ENCODE data around the gene MT1E. TPM values are rescaled to one million over a fixed set of nuclear protein-coding genes. Genes with fewer than 3 reads are reported as not detected.

Gene MT1E
- total RNA-seq, 1 donor from 2014 or later, result 2.8 TPM

GRCh38 chr16:56637814-56638750 is 12.5 kb downstream of the MT1E start, which contains the start of gene MT1A:
MT1A (plus strand) TSS chr16:56638666; CDS start chr16:56638739, 73 bp downstream.
- ATAC-seq (ENCODE audit: low read depth) (no peak), DNase-seq (no peak)
- ChIA-PET CTCF (no interaction called here), POLR2A (no interaction called here)
- intact Hi-C loops (cut with micrococcal nuclease), result loop anchor here (10.0 kb wide), 1 partner anchor 297 kb away; the partner anchor contains the start of gene HERPUD1
- no peaks in the 10 kb centered on the region for H3K9me3 Mint-ChIP-seq
- H3K36me3 Mint-ChIP-seq (ENCODE audit: low read depth), result no peaks in the 10 kb centered on the region
- peaks cover 20% of the 10 kb centered on the region for H3K4me1 Mint-ChIP-seq
- H3K4me3 Mint-ChIP-seq, result peak within 1 kb of the TSS; percentile 41
- H3K27me3 Mint-ChIP-seq, result peaks cover 72% of the 10 kb centered on the region
- TF ChIP-seq, protein P1, sequence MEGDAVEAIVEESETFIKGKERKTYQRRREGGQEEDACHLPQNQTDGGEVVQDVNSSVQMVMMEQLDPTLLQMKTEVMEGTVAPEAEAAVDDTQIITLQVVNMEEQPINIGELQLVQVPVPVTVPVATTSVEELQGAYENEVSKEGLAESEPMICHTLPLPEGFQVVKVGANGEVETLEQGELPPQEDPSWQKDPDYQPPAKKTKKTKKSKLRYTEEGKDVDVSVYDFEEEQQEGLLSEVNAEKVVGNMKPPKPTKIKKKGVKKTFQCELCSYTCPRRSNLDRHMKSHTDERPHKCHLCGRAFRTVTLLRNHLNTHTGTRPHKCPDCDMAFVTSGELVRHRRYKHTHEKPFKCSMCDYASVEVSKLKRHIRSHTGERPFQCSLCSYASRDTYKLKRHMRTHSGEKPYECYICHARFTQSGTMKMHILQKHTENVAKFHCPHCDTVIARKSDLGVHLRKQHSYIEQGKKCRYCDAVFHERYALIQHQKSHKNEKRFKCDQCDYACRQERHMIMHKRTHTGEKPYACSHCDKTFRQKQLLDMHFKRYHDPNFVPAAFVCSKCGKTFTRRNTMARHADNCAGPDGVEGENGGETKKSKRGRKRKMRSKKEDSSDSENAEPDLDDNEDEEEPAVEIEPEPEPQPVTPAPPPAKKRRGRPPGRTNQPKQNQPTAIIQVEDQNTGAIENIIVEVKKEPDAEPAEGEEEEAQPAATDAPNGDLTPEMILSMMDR (IDR thresholded peaks at IDR 0.05), result no peak
- no peak within 1 kb of the TSS for H3K27ac Mint-ChIP-seq

GRCh38 chr16:56639045-56639444 is 13.5 kb downstream of the MT1E start:
- H3K27ac Mint-ChIP-seq, result no peak overlapping the region
- POLR2A ChIA-PET, result interaction anchor here (0.7 to 2.4 kb wide), 2 partner anchors 9 to 15 kb away, joined by 4 to 5 read pairs; no protein-coding TSS in a partner anchor
- intact Hi-C loops (cut with micrococcal nuclease), result loop anchor here (10.0 kb wide), 1 partner anchor 296 kb away; the partner anchor contains the start of gene HERPUD1

GRCh38 chr16:56640076-56640475 is 14.5 kb downstream of the MT1E start:
- TF ChIP-seq, protein P1 (IDR thresholded peaks at IDR 0.05), result no peak
- peaks cover 27% of the 10 kb centered on the region for H3K4me1 Mint-ChIP-seq
- intact Hi-C loops (cut with micrococcal nuclease), result loop anchor here (5.0 kb wide), 1 partner anchor 42 kb away; the partner anchor contains the start of gene MT1X
- ChIA-PET CTCF (no interaction called here), POLR2A (interaction anchor here (2.4 kb wide), 1 partner anchor 10 kb away, joined by 5 read pairs; no protein-coding TSS in a partner anchor)
- H3K4me3 Mint-ChIP-seq, result no peak overlapping the region
- no peaks in the 10 kb centered on the region for H3K9me3 Mint-ChIP-seq
- no peak for DNase-seq
- ATAC-seq (ENCODE audit: low read depth), result no peak
- peaks cover 67% of the 10 kb centered on the region for H3K27me3 Mint-ChIP-seq
- no peak overlapping the region for H3K27ac Mint-ChIP-seq
- H3K36me3 Mint-ChIP-seq (ENCODE audit: low read depth), result no peaks in the 10 kb centered on the region

More at GRCh38 chr16:56639045-56639444, 13.5 kb downstream of the MT1E start:
- no peaks in the 10 kb centered on the region for H3K36me3 Mint-ChIP-seq (ENCODE audit: low read depth)
- ATAC-seq (ENCODE audit: low read depth) (no peak), DNase-seq (no peak)
- peaks cover 28% of the 10 kb centered on the region for H3K4me1 Mint-ChIP-seq
- H3K4me3 Mint-ChIP-seq, result no peak overlapping the region
- no peaks in the 10 kb centered on the region for H3K9me3 Mint-ChIP-seq
- CTCF ChIA-PET, result no interaction called here
- TF ChIP-seq, protein P1 (IDR thresholded peaks at IDR 0.05), result no peak
- peaks cover 69% of the 10 kb centered on the region for H3K27me3 Mint-ChIP-seq

DNA sequence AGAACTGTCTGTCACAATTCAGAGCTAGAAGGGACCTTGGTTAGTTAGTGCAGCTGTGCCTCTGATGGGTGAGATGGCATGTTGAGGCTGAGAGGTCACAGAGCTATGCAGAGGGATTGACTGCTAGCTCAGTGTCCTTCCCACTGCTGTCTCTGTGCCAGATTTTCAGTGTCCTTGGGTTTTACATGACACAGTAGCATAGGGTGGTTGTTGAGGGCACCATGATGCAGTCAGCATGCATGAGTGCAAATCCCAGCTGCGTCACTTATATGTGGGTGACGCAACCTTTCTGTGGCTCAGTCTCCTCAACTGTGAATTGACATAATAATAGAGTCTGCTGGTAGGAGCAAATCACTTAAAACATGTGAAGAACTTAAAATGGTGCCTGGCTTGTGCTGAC is 15.6 kb downstream of the MT1E start:
- ChIA-PET CTCF (no interaction called here), POLR2A (interaction anchor here (2.4 kb wide), 1 partner anchor 11 kb away, joined by 5 read pairs; no protein-coding TSS in a partner anchor)
- H3K36me3 Mint-ChIP-seq (ENCODE audit: low read depth), result no peaks in the 10 kb centered on the region
- H3K4me3 Mint-ChIP-seq, result no peak overlapping the region
- peaks cover 69% of the 10 kb centered on the region for H3K27me3 Mint-ChIP-seq
- no peaks in the 10 kb centered on the region for H3K9me3 Mint-ChIP-seq
- H3K27ac Mint-ChIP-seq, result no peak overlapping the region
- DNase-seq (no peak), ATAC-seq (ENCODE audit: low read depth) (no peak)
- H3K4me1 Mint-ChIP-seq, result peaks cover 23% of the 10 kb centered on the region
- intact Hi-C loops (cut with micrococcal nuclease), result loop anchor here (5.0 kb wide), 1 partner anchor 41 kb away; the partner anchor contains the start of gene MT1X
- TF ChIP-seq, protein P1 (IDR thresholded peaks at IDR 0.05), result no peak

Measured in activated B cell treated with CpG ODN at 0.5 μM for 24 hours (primary cell).